GM12878 (cell line): ENCODE data around the gene PKD1L1.

Experiments used
- CHD1 ChIP-seq: IDR thresholded peaks from 2 replicates; pipeline ENCODE4 v1.6.1; 2012; ENCODE audit warnings: low read depth, low read length, improper control_type of control experiment
- EZH2 ChIP-seq: IDR thresholded peaks from 2 replicates; pipeline ENCODE4 v1.6.1; 2012; ENCODE audit warnings: low read depth, mild to moderate bottlenecking, control low read depth, inconsistent platforms, low read length, borderline replicate concordance; ENCODE audit not compliant: control insufficient read depth
- GABPA ChIP-seq: IDR thresholded peaks from 2 replicates; pipeline ENCODE4 v1.6.1; 2014; ENCODE audit warnings: antibody characterized with exemption, low read depth, mild to moderate bottlenecking, inconsistent platforms
- HCFC1 ChIP-seq: fragments of 150-350 bp; IDR thresholded peaks from 2 replicates; pipeline ENCODE4 v1.6.1; 2014; ENCODE audit warnings: low read length
- HDAC6 ChIP-seq: fragments of 200-600 bp; sonication (generic); IDR thresholded peaks from one replicate; pipeline ENCODE4 v1.8.0; 2017; ENCODE audit warnings: antibody characterized with exemption; ENCODE audit not compliant: unreplicated experiment
- JUNB ChIP-seq: IDR thresholded peaks from 2 replicates; pipeline ENCODE4 v1.6.1; 2016; ENCODE audit warnings: antibody characterized with exemption, mild to moderate bottlenecking
- MYC ChIP-seq: IDR thresholded peaks from 2 replicates; pipeline ENCODE4 v1.6.1; 2011; ENCODE audit warnings: mild to moderate bottlenecking, low read length, moderate library complexity, inconsistent platforms; ENCODE audit not compliant: insufficient read depth, insufficient replicate concordance, insufficient read length, severe bottlenecking
- NR2C2 ChIP-seq: IDR thresholded peaks from 2 replicates; pipeline ENCODE4 v1.6.1; 2011; ENCODE audit warnings: borderline replicate concordance, low read depth; ENCODE audit not compliant: control insufficient read depth, insufficient read length
- POLR2AphosphoS5 ChIP-seq: IDR thresholded peaks from 2 replicates; pipeline ENCODE4 v1.6.1; 2011; ENCODE audit warnings: mild to moderate bottlenecking, low read length, inconsistent platforms
- RCOR1 ChIP-seq: conservative IDR thresholded peaks from 2 replicates; pipeline ENCODE4 v1.6.1; 2012; ENCODE audit warnings: low read depth, low read length, improper control_type of control experiment
- SMC3 ChIP-seq: IDR thresholded peaks from 2 replicates; pipeline ENCODE4 v1.6.1; 2011; ENCODE audit warnings: low read length, improper control_type of control experiment, borderline replicate concordance
- ZSCAN29 ChIP-seq: fragments of 450-650 bp; IDR thresholded peaks from 2 replicates; pipeline ENCODE4 v1.6.1; 2017; ENCODE audit warnings: mild to moderate bottlenecking, moderate library complexity
- ZZZ3 ChIP-seq: IDR thresholded peaks from 2 replicates; pipeline ENCODE4 v1.6.1; 2011; ENCODE audit warnings: low read depth; ENCODE audit not compliant: control insufficient read depth, insufficient read length
- TF ChIP-seq, protein P1 (sequence below), 3 experiments: IDR thresholded peaks in 2 of 3; conservative IDR thresholded peaks in 1 of 3; 2 replicates each; pipeline ENCODE4 v1.5.1; 2011; ENCODE audit warnings: low read depth in 3 of 3, low read length in 3 of 3, mild to moderate bottlenecking in 3 of 3, control low read depth in 2 of 3, moderate library complexity in 2 of 3, inconsistent platforms in 1 of 3, mixed read lengths in 1 of 3; ENCODE audit not compliant: control insufficient read depth in 2 of 3, insufficient read depth in 1 of 3; ENCODE audit errors: extremely low read depth in 1 of 3

DNA sequence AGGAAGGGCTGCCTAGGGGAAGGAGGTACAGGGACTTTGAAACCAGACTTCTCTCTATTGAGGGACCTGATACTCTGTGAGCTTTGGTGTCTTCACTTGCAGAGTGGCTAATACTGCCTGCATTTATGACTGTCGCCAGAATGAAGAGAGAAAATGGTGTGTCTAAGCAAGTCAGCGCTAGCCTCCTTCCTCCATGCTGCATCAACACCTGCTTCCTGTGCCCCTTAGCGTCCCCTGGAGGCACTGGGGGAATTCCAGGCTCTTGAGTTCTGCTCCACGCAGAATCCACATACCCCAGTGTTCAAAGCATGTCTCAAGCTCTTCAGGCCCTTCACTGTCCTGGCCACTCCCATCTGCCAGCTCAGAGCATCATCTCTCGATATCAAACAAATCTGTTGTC lies 140.5 kb downstream of the PKD1L1 start:
- TF ChIP-seq, protein P1, sequence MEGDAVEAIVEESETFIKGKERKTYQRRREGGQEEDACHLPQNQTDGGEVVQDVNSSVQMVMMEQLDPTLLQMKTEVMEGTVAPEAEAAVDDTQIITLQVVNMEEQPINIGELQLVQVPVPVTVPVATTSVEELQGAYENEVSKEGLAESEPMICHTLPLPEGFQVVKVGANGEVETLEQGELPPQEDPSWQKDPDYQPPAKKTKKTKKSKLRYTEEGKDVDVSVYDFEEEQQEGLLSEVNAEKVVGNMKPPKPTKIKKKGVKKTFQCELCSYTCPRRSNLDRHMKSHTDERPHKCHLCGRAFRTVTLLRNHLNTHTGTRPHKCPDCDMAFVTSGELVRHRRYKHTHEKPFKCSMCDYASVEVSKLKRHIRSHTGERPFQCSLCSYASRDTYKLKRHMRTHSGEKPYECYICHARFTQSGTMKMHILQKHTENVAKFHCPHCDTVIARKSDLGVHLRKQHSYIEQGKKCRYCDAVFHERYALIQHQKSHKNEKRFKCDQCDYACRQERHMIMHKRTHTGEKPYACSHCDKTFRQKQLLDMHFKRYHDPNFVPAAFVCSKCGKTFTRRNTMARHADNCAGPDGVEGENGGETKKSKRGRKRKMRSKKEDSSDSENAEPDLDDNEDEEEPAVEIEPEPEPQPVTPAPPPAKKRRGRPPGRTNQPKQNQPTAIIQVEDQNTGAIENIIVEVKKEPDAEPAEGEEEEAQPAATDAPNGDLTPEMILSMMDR (IDR thresholded peaks at IDR 0.05 in 2 of 3, conservative IDR thresholded peaks at IDR 0.05 in 1 of 3; ENCODE audit: control insufficient read depth in 2 of 3, extremely low read depth in 1 of 3, insufficient read depth in 1 of 3, low read depth in 3 of 3, low read length in 3 of 3): peak; percentile 12 to 35 (median 15); a peak in 3 of 6 replicates
- TF ChIP-seq MYC (no peak), CHD1 (no peak), GABPA (no peak), HCFC1 (no peak), SMC3 (peak; percentile 22; the same call in 1 of the 2 replicates), POLR2AphosphoS5 (no peak), RCOR1 (no peak), ZSCAN29 (no peak), ZZZ3 (no peak), JUNB (no peak), EZH2 (no peak), HDAC6 (no peak), NR2C2 (no peak)
